Measurements from ENCODE around the gene TTC27. TPM values are rescaled to one million over a fixed set of nuclear protein-coding genes. Genes with fewer than 3 reads are reported as not detected.

Gene TTC27
- total RNA-seq, 6 experiments from 2014 or later, result 20.0 to 24.7 (median 23.9) TPM

GRCh38 chr2:32732120-32732519 lies 104.3 kb downstream of the TTC27 start:
- no peak for DNase-seq
- H3K27me3 Mint-ChIP-seq (ENCODE audit: insufficient read depth), result no peaks in the 10 kb centered on the region
- no peaks in the 10 kb centered on the region for H3K9me3 Mint-ChIP-seq
- H3K36me3 Mint-ChIP-seq (ENCODE audit: low read depth), result peaks cover 7% of the 10 kb centered on the region
- H3K4me1 Mint-ChIP-seq (ENCODE audit: low read depth), result peaks cover 12% of the 10 kb centered on the region; the same call in 1 of the 2 replicates
- H3K4me3 Mint-ChIP-seq, result no peak overlapping the region
- no peak overlapping the region for H3K27ac Mint-ChIP-seq
- TF ChIP-seq CTCF (IDR thresholded peaks at IDR 0.05), result no peak

GRCh38 chr2:32732912-32733472 lies 105.1 kb downstream of the TTC27 start:
- no peak for TF ChIP-seq CTCF (IDR thresholded peaks at IDR 0.05)
- Mint-ChIP-seq H3K9me3 (no peaks in the 10 kb centered on the region), H3K27ac (no peak overlapping the region), H3K36me3 (ENCODE audit: low read depth) (0 out of 2 replicates have a peak, but pooled peaks cover 7% of the 10 kb centered on the region), H3K4me1 (ENCODE audit: low read depth) (peaks cover 12% of the 10 kb centered on the region; the same call in 1 of the 2 replicates), H3K27me3 (ENCODE audit: insufficient read depth) (no peaks in the 10 kb centered on the region), H3K4me3 (no peak overlapping the region)
- DNase-seq, result no peak

GRCh38 chr2:32735348-32735747 lies 107.5 kb downstream of the TTC27 start:
- TF ChIP-seq CTCF (IDR thresholded peaks at IDR 0.05), result no peak
- Mint-ChIP-seq H3K27ac (no peak overlapping the region), H3K4me3 (no peak overlapping the region), H3K9me3 (no peaks in the 10 kb centered on the region), H3K4me1 (ENCODE audit: low read depth) (peaks cover 23% of the 10 kb centered on the region; the same call in 1 of the 2 replicates), H3K36me3 (ENCODE audit: low read depth) (0 out of 2 replicates have a peak, but pooled peaks cover 7% of the 10 kb centered on the region), H3K27me3 (ENCODE audit: insufficient read depth) (no peaks in the 10 kb centered on the region)
- no peak for DNase-seq

- no peak for TF ChIP-seq CTCF (IDR thresholded peaks at IDR 0.05)
- no peak for DNase-seq
- H3K36me3 Mint-ChIP-seq (ENCODE audit: low read depth), result peaks cover 27% of the 10 kb centered on the region
- H3K4me3 Mint-ChIP-seq, result no peak overlapping the region
- H3K27me3 Mint-ChIP-seq (ENCODE audit: insufficient read depth), result no peaks in the 10 kb centered on the region; the same call in 1 of the 2 replicates
- no peak overlapping the region for H3K27ac Mint-ChIP-seq
- H3K4me1 Mint-ChIP-seq (ENCODE audit: low read depth), result peaks cover 46% of the 10 kb centered on the region
- H3K9me3 Mint-ChIP-seq, result no peaks in the 10 kb centered on the region
These were observed 111.1 kb downstream of the TTC27 start for GRCh38 chr2:32738939-32739338.

GRCh38 chr2:32739664-32740063 lies 111.8 kb downstream of the TTC27 start:
- H3K36me3 Mint-ChIP-seq (ENCODE audit: low read depth), result peaks cover 27% of the 10 kb centered on the region
- H3K9me3 Mint-ChIP-seq, result no peaks in the 10 kb centered on the region
- no peak for DNase-seq
- H3K27me3 Mint-ChIP-seq (ENCODE audit: insufficient read depth), result no peaks in the 10 kb centered on the region; the same call in 1 of the 2 replicates
- H3K4me1 Mint-ChIP-seq (ENCODE audit: low read depth), result peaks cover 51% of the 10 kb centered on the region
- no peak overlapping the region for H3K27ac Mint-ChIP-seq
- no peak overlapping the region for H3K4me3 Mint-ChIP-seq
- TF ChIP-seq CTCF (IDR thresholded peaks at IDR 0.05), result no peak
